Measurements from ENCODE around the gene CEBPB. TPM values are rescaled to one million over a fixed set of nuclear protein-coding genes. Genes with fewer than 3 reads are reported as not detected.

The CEBPB gene
- total and polyA plus RNA-seq, 12 donors: 20.9 to 104 (median 40.4) TPM

- H3K4me1 ChIP-seq: peaks cover 0 to 19% (median 8%) of the 10 kb centered on the region in 9 donors
- peak overlapping the region in 1 of 10 donors; percentile 99 for H3K27ac ChIP-seq
- DNase-seq (no peak), ATAC-seq (no peak)
- WGBS, 2 donors: 94 to 95% methylated on average over 6 of the region's 6 CpGs
- H3K27me3 ChIP-seq: peaks cover 0 to 4% (median 0%) of the 10 kb centered on the region in 7 donors
- TF ChIP-seq, protein P1, sequence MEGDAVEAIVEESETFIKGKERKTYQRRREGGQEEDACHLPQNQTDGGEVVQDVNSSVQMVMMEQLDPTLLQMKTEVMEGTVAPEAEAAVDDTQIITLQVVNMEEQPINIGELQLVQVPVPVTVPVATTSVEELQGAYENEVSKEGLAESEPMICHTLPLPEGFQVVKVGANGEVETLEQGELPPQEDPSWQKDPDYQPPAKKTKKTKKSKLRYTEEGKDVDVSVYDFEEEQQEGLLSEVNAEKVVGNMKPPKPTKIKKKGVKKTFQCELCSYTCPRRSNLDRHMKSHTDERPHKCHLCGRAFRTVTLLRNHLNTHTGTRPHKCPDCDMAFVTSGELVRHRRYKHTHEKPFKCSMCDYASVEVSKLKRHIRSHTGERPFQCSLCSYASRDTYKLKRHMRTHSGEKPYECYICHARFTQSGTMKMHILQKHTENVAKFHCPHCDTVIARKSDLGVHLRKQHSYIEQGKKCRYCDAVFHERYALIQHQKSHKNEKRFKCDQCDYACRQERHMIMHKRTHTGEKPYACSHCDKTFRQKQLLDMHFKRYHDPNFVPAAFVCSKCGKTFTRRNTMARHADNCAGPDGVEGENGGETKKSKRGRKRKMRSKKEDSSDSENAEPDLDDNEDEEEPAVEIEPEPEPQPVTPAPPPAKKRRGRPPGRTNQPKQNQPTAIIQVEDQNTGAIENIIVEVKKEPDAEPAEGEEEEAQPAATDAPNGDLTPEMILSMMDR (IDR thresholded peaks at IDR 0.05): no peak
- H3K4me3 ChIP-seq: no peak overlapping the region
- no peaks in the 10 kb centered on the region for H3K9me3 ChIP-seq
- intact Hi-C loops (cut with DNase I): loop anchor here in 8 of 10 donors (2.0 to 10.0 kb wide), 8 partner anchors 273 to 559 kb away; no protein-coding TSS in a partner anchor
- H3K36me3 ChIP-seq: peaks cover 0 to 12% (median 0%) of the 10 kb centered on the region in 9 donors
Measured at GRCh38 chr20:50188287-50188688, 2.3 kb upstream of the CEBPB start.

GRCh38 chr20:50188879-50189680 is 1.6 kb upstream of the CEBPB start:
- Histone ChIP-seq H3K4me3 (no peak overlapping the region), H3K4me1 (peaks cover under 1 to 27% (median 16%) of the 10 kb centered on the region in 9 donors), H3K9me3 (no peaks in the 10 kb centered on the region), H3K36me3 (peaks cover 0 to 20% (median 0%) of the 10 kb centered on the region in 9 donors), H3K27ac (peak overlapping the region in 2 of 10 donors; percentile 99), H3K27me3 (peaks cover 0 to 9% (median 0%) of the 10 kb centered on the region in 7 donors)
- ATAC-seq (no peak), DNase-seq (no peak)
- TF ChIP-seq, protein P1 (IDR thresholded peaks at IDR 0.05): no peak
- 86 to 91% methylated on average over 18 of the region's 18 CpGs for WGBS, 2 donors
- intact Hi-C loops (cut with DNase I): loop anchor here in 9 of 10 donors (1.0 to 10.0 kb wide), 9 partner anchors 272 to 558 kb away; no protein-coding TSS in a partner anchor

GRCh38 chr20:50189681-50190250 is 864 bp upstream of the CEBPB start:
- WGBS, 2 donors: 38 to 41% methylated on average over 29 of the region's 29 CpGs
- peak overlapping the region in 8 of 10 donors; percentile 80 to 96 (median 90) for H3K4me3 ChIP-seq
- H3K9me3 ChIP-seq: no peaks in the 10 kb centered on the region
- peaks cover 6 to 34% (median 23%) of the 10 kb centered on the region in 9 donors for H3K4me1 ChIP-seq
- peak in 2 of 8 donors; percentile 2 to 43 for ATAC-seq
- peaks cover 0 to 27% (median 0%) of the 10 kb centered on the region in 9 donors for H3K36me3 ChIP-seq
- TF ChIP-seq, protein P1 (IDR thresholded peaks at IDR 0.05): no peak
- peak in 1 of 2 donors; percentile 57 for DNase-seq
- intact Hi-C loops (cut with DNase I): loop anchor here (1.0 to 10.0 kb wide), 23 partner anchors 78 to 558 kb away; no protein-coding TSS in a partner anchor
- H3K27me3 ChIP-seq: peaks cover 0 to 9% (median 0%) of the 10 kb centered on the region in 7 donors
- H3K27ac ChIP-seq: peak overlapping the region; percentile 96 to 99 (median 99)

DNA sequence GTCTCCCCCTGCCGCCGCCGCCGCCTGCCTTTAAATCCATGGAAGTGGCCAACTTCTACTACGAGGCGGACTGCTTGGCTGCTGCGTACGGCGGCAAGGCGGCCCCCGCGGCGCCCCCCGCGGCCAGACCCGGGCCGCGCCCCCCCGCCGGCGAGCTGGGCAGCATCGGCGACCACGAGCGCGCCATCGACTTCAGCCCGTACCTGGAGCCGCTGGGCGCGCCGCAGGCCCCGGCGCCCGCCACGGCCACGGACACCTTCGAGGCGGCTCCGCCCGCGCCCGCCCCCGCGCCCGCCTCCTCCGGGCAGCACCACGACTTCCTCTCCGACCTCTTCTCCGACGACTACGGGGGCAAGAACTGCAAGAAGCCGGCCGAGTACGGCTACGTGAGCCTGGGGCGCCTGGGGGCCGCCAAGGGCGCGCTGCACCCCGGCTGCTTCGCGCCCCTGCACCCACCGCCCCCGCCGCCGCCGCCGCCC is 474 bp downstream of the CEBPB start:
- H3K4me3 ChIP-seq: peak overlapping the region; percentile 71 to 96 (median 88)
- 0 to 1% methylated on average over 29 to 68 of the region's 69 CpGs for WGBS, 2 donors
- H3K27ac ChIP-seq: peak overlapping the region; percentile 96 to 99 (median 99)
- H3K27me3 ChIP-seq: peaks cover 0 to 9% (median 0%) of the 10 kb centered on the region in 7 donors
- H3K4me1 ChIP-seq: peaks cover 7 to 46% (median 25%) of the 10 kb centered on the region in 9 donors
- H3K9me3 ChIP-seq: no peaks in the 10 kb centered on the region
- peak; percentile 55 to 75 for DNase-seq
- ATAC-seq: peak in 3 of 8 donors; percentile 1 to 35 (median 2)
- intact Hi-C loops (cut with DNase I): loop anchor here in 8 of 10 donors (1.0 to 10.0 kb wide), 15 partner anchors 33 to 208 kb away; no protein-coding TSS in a partner anchor
- TF ChIP-seq, protein P1 (IDR thresholded peaks at IDR 0.05): peak in 1 of 9 donors; percentile 31
- H3K36me3 ChIP-seq: peaks cover 0 to 27% (median 0%) of the 10 kb centered on the region in 9 donors

Measured in heart right ventricle (tissue), 16 donors.